Gastroesophageal sphincter (tissue), 4 donors: Measurements from ENCODE around the gene CMYA5. TPM values are rescaled to one million over a fixed set of nuclear protein-coding genes. Genes with fewer than 3 reads are reported as not detected.
"Not testable (repeated sequence)": the region's sequence is repeated elsewhere in the genome, so short reads cannot be mapped to it uniquely, and the experiment has no call there.

Experiments used
- ATAC-seq: fragments of 150-250 bp; one replicate; pipeline ENCODE4 v1.9.1; 2016; ENCODE audit warnings: mild to moderate bottlenecking, moderate library complexity
- H3K27ac ChIP-seq, 4 donors: fragments of 200-600 bp; sonication (generic) in 3 of 4; 1 replicate in 3 of 4; 2 replicates in 1 of 4; pipeline ENCODE4 v1.5.1; 2016 to 2019
- H3K27me3 ChIP-seq: fragments of 200-600 bp; sonication (generic); one replicate; pipeline ENCODE4 v1.5.1; 2019
- H3K36me3 ChIP-seq, 2 donors: fragments of 200-600 bp; sonication (generic); one replicate each; pipeline ENCODE4 v1.5.1; 2019; ENCODE audit warnings: control low read depth in 1 of 2
- H3K4me1 ChIP-seq, 3 donors: fragments of 200-600 bp; sonication (generic); 1 replicate in 2 of 3; 2 replicates in 1 of 3; pipeline ENCODE4 v1.5.1; 2016 to 2019; ENCODE audit warnings: control low read depth in 2 of 3
- H3K4me3 ChIP-seq, 2 donors: fragments of 200-600 bp; sonication (generic); one replicate each; pipeline ENCODE4 v1.5.1; 2019; ENCODE audit warnings: mild to moderate bottlenecking in 1 of 2, moderate library complexity in 1 of 2
- H3K9me3 ChIP-seq, 3 donors: fragments of 200-600 bp; sonication (generic); one replicate each; pipeline ENCODE4 v1.5.1; 2017 to 2019; ENCODE audit warnings: control low read depth in 2 of 3
- EP300 ChIP-seq: sonication (generic); formaldehyde crosslinking; IDR thresholded peaks from one replicate; pipeline ENCODE4 v1.6.1; 2017; ENCODE audit warnings: antibody characterized with exemption, mild to moderate bottlenecking
- POLR2A ChIP-seq, 2 donors: fragments of 450-650 bp; IDR thresholded peaks; one replicate each; pipeline ENCODE4 v1.6.1; 2017; ENCODE audit warnings: antibody characterized with exemption in 2 of 2, mild to moderate bottlenecking in 2 of 2, moderate library complexity in 1 of 2
- POLR2AphosphoS5 ChIP-seq: sonication (generic); formaldehyde crosslinking; IDR thresholded peaks from one replicate; pipeline ENCODE4 v1.6.1; 2017; ENCODE audit warnings: antibody characterized with exemption
- WGBS, 2 donors: methylation state at CpG; one replicate each; pipeline ENCODE4 v1.1.5; 2018; ENCODE audit warnings: low coverage in 1 of 2; 5-methylcytosine and 5-hydroxymethylcytosine counted together
- total RNA-seq, 4 donors: library from RNA; depleted of rRNA; stranded (reverse); fragments of >200 nt; gene quantifications; one replicate each; pipeline ENCODE4 v1.1.0, GENCODE V29; 2016
- TF ChIP-seq, protein P1 (sequence below), 4 experiments: fragments of 200-600 bp in 2 of 4; fragments of 450-650 bp in 2 of 4; sonication (generic) in 1 of 4; IDR thresholded peaks; one replicate each; pipeline ENCODE4 v1.5.1; 2017 to 2019; ENCODE audit warnings: antibody characterized with exemption in 4 of 4, mild to moderate bottlenecking in 2 of 4, moderate library complexity in 2 of 4

CMYA5 gene
- total RNA-seq, 4 donors from 2014 or later = 3.2 to 11.3 (median 7.9) TPM

DNA sequence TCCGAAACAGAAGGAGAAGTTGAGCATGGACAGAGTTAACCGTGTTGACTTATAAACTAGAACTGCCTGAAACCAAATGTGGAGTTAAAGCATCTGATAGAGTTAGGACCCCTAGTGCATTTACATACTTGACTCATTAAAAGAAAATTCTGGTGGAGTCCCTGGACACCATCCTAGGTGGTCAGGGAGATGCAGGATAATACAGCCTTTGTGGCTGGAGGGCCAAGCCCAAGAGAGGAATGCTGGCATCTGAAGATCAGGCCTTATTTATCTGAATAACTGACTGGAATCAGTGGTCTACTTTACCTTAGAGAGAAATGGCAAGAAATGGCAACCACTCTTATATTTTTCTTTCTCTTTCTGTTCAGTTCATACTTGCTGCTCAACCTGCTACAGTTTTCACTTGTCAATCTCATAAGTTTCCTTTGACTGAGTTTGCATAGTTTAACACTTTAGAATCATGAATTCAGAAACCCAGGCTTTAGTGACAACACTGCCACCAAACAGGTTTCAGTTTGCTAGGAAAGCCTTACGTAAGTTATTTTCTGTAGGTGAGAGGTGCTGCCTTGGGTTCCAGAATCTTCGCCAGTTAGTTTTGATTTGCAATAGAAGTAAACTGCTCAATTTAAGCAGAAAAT lies 10.2 kb downstream of the CMYA5 start:
- H3K4me3 ChIP-seq = no peak overlapping the region

GRCh38 chr5:79702606-79703380 lies 13.2 kb downstream of the CMYA5 start:
- TF ChIP-seq, protein P1, sequence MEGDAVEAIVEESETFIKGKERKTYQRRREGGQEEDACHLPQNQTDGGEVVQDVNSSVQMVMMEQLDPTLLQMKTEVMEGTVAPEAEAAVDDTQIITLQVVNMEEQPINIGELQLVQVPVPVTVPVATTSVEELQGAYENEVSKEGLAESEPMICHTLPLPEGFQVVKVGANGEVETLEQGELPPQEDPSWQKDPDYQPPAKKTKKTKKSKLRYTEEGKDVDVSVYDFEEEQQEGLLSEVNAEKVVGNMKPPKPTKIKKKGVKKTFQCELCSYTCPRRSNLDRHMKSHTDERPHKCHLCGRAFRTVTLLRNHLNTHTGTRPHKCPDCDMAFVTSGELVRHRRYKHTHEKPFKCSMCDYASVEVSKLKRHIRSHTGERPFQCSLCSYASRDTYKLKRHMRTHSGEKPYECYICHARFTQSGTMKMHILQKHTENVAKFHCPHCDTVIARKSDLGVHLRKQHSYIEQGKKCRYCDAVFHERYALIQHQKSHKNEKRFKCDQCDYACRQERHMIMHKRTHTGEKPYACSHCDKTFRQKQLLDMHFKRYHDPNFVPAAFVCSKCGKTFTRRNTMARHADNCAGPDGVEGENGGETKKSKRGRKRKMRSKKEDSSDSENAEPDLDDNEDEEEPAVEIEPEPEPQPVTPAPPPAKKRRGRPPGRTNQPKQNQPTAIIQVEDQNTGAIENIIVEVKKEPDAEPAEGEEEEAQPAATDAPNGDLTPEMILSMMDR (IDR thresholded peaks at IDR 0.05) = peak in 1 of 4 experiments; percentile 33
- TF ChIP-seq POLR2AphosphoS5 = no peak
- no peak for TF ChIP-seq EP300
- ATAC-seq = no peak
- Histone ChIP-seq H3K27ac (no peak overlapping the region), H3K27me3 (no peaks in the 10 kb centered on the region), H3K4me1 (no peaks in the 10 kb centered on the region), H3K4me3 (no peak overlapping the region), H3K9me3 (no peaks in the 10 kb centered on the region), H3K36me3 (no peaks in the 10 kb centered on the region)
- 24 to 35% methylated on average over 3 of the region's 3 CpGs for WGBS, 2 donors

More for the DNA sequence above, 10.2 kb downstream of the CMYA5 start:
- Histone ChIP-seq H3K27me3 (no peaks in the 10 kb centered on the region), H3K9me3 (no peaks in the 10 kb centered on the region), H3K36me3 (no peaks in the 10 kb centered on the region), H3K4me1 (no peaks in the 10 kb centered on the region), H3K27ac (no peak overlapping the region)
- 95 to 100% methylated on average over 1 to 4 of the region's 4 CpGs for WGBS, 2 donors
- ATAC-seq = no peak
- TF ChIP-seq POLR2A (IDR thresholded peaks at IDR 0.05) = no peak
- no peak for TF ChIP-seq POLR2AphosphoS5
- TF ChIP-seq EP300 = no peak
- TF ChIP-seq, protein P1 (IDR thresholded peaks at IDR 0.05) = no peak

DNA sequence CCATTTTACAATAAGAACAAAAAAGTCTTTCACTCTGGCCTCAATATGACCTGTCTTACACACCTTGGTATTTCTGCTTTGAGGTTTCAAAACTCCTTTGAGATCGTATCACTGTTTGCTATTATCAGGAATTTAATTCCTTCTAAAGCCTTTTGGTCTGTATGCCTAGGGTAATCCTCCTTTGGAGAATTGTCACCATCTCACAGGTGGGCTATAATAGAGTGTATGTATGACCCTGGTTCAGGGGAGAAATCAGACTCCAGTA lies 13.7 kb downstream of the CMYA5 start:
- ATAC-seq = no peak
- WGBS, 2 donors = 100% methylated on average over 1 of the region's 1 CpG; no CpG with 5 or more reads in 1 of the 2 donors
- no peaks in the 10 kb centered on the region for H3K36me3 ChIP-seq
- H3K27me3 ChIP-seq = no peaks in the 10 kb centered on the region
- no peaks in the 10 kb centered on the region for H3K4me1 ChIP-seq
- H3K4me3 ChIP-seq = no peak overlapping the region
- no peak overlapping the region for H3K27ac ChIP-seq
- TF ChIP-seq, protein P1 (IDR thresholded peaks at IDR 0.05) = no peak
- TF ChIP-seq EP300 (no peak), POLR2A (IDR thresholded peaks at IDR 0.05) (no peak), POLR2AphosphoS5 (no peak)
- H3K9me3 ChIP-seq = no peaks in the 10 kb centered on the region

GRCh38 chr5:79704553-79704952 lies 14.9 kb downstream of the CMYA5 start:
- TF ChIP-seq POLR2AphosphoS5 (no peak), EP300 (no peak), POLR2A (IDR thresholded peaks at IDR 0.05) (no peak)
- TF ChIP-seq, protein P1 (IDR thresholded peaks at IDR 0.05) = no peak
- no peaks in the 10 kb centered on the region for H3K4me1 ChIP-seq
- H3K4me3 ChIP-seq = no peak overlapping the region
- no peak overlapping the region for H3K27ac ChIP-seq
- no peaks in the 10 kb centered on the region for H3K36me3 ChIP-seq
- H3K27me3 ChIP-seq = no peaks in the 10 kb centered on the region
- no peak for ATAC-seq
- H3K9me3 ChIP-seq = no peaks in the 10 kb centered on the region

- TF ChIP-seq, protein P1 (IDR thresholded peaks at IDR 0.05) = no peak
- TF ChIP-seq POLR2A (IDR thresholded peaks at IDR 0.05) = no peak
- no peak for TF ChIP-seq POLR2AphosphoS5
- TF ChIP-seq EP300 = no peak
- H3K27me3 ChIP-seq = no peaks in the 10 kb centered on the region
- no peaks in the 10 kb centered on the region for H3K36me3 ChIP-seq
- H3K9me3 ChIP-seq = no peaks in the 10 kb centered on the region
- no peak overlapping the region for H3K27ac ChIP-seq
- H3K4me3 ChIP-seq = no peak overlapping the region
- no peaks in the 10 kb centered on the region for H3K4me1 ChIP-seq
- WGBS, 2 donors = 96% methylated on average over 3 of the region's 3 CpGs; no CpG with 5 or more reads in 1 of the 2 donors
- no peak for ATAC-seq
These were observed 16.0 kb downstream of the CMYA5 start for GRCh38 chr5:79705632-79706031.

DNA sequence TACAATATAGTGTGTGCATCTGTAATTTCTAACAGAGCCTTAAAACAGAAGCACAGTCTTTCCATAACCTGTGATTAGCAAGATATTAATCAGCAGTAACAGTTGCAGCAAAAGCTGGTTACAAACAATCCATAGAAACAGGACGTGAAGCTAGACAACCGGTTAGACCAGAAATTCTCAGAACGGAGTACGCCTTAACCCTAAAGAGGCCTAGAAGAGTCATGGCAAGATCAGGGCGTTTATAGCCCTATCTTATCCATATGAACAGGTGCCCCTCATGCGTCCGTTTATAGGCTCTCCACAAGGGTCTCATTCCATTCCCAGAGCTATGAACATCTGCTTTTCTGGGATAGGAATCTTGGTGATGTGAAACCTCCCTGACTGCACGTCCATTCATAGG lies 16.7 kb downstream of the CMYA5 start:
- H3K4me1 ChIP-seq, ATAC-seq, H3K27ac ChIP-seq, H3K9me3 ChIP-seq, H3K36me3 ChIP-seq, H3K27me3 ChIP-seq, H3K4me3 ChIP-seq: not testable (repeated sequence)
- WGBS, 2 donors = 91 to 96% methylated on average over 7 to 8 of the region's 8 CpGs
